ENCODE measurements around the gene C20orf144. TPM values are rescaled to one million over a fixed set of nuclear protein-coding genes. Genes with fewer than 3 reads are reported as not detected.

Gene C20orf144
- total and polyA plus RNA-seq, 5 experiments from 2014 or later: 0.38 to 0.47 TPM; not detected in 3

- H3K27ac Mint-ChIP-seq: peak overlapping the region in 2 of 10 donors; percentile 28 to 31
- no peaks in the 10 kb centered on the region for H3K9me3 Mint-ChIP-seq
- peaks cover 18 to 57% (median 44%) of the 10 kb centered on the region in 4 donors for H3K4me1 Mint-ChIP-seq
- H3K27me3 Mint-ChIP-seq: no peaks in the 10 kb centered on the region
- H3K36me3 Mint-ChIP-seq: peaks cover 0 to 2% (median 0%) of the 10 kb centered on the region in 3 donors
- no peak for ATAC-seq
- no peak for DNase-seq
- POLR2A ChIA-PET: no interaction called here
- peak overlapping the region in 5 of 10 donors; percentile 20 to 81 (median 32) for H3K4me3 Mint-ChIP-seq
Observed at GRCh38 chr20:33676121-33676520, 14.0 kb downstream of the C20orf144 start.

- Mint-ChIP-seq H3K4me3 (peak overlapping the region in 2 of 10 donors; percentile 29 to 30), H3K9me3 (no peaks in the 10 kb centered on the region), H3K27ac (peak overlapping the region in 6 of 10 donors; percentile 28 to 67 (median 38)), H3K4me1 (peaks cover 16 to 58% (median 45%) of the 10 kb centered on the region in 4 donors), H3K36me3 (peaks cover 0 to under 1% (median 0%) of the 10 kb centered on the region in 3 donors), H3K27me3 (no peaks in the 10 kb centered on the region)
- POLR2A ChIA-PET: interaction anchor here (4.4 to 5.6 kb wide), 2 partner anchors 9 to 13 kb away, joined by 21 read pairs; partner anchors contain the start of genes ACTL10 and C20orf144
- DNase-seq: no peak
- no peak for ATAC-seq
Observed at GRCh38 chr20:33676652-33677645, 14.8 kb downstream of the C20orf144 start.

- H3K9me3 Mint-ChIP-seq: no peaks in the 10 kb centered on the region
- peaks cover 12 to 51% (median 36%) of the 10 kb centered on the region in 4 donors for H3K4me1 Mint-ChIP-seq
- peak overlapping the region; percentile 11 to 95 (median 74) for H3K27ac Mint-ChIP-seq
- POLR2A ChIA-PET: interaction anchor here (0.6 to 5.6 kb wide), 4 partner anchors 10 to 214 kb away, joined by 3 to 21 read pairs (median 12); partner anchors contain the start of genes ACTL10 and C20orf144
- H3K4me3 Mint-ChIP-seq: peak overlapping the region in 6 of 10 donors; percentile 36 to 86 (median 62)
- no peaks in the 10 kb centered on the region for H3K27me3 Mint-ChIP-seq
- no peaks in the 10 kb centered on the region for H3K36me3 Mint-ChIP-seq
- DNase-seq: no peak
- no peak for ATAC-seq
Observed at GRCh38 chr20:33677991-33678702, 16.0 kb downstream of the C20orf144 start.

- POLR2A ChIA-PET: interaction anchor here (0.5 to 5.6 kb wide), 8 partner anchors 12 to 190 kb away, joined by 3 to 21 read pairs (median 5); partner anchors contain the start of genes ACTL10, C20orf144, CBFA2T2 and PXMP4
- Mint-ChIP-seq H3K9me3 (no peaks in the 10 kb centered on the region), H3K4me3 (peak overlapping the region in 6 of 10 donors; percentile 23 to 77 (median 62))
Observed at GRCh38 chr20:33679758-33680485, 17.8 kb downstream of the C20orf144 start.

GRCh38 chr20:33680686-33681085 is 18.6 kb downstream of the C20orf144 start:
- no peaks in the 10 kb centered on the region for H3K36me3 Mint-ChIP-seq
- H3K4me1 Mint-ChIP-seq: peaks cover 8 to 41% (median 27%) of the 10 kb centered on the region in 4 donors
- no peaks in the 10 kb centered on the region for H3K9me3 Mint-ChIP-seq
- H3K27me3 Mint-ChIP-seq: no peaks in the 10 kb centered on the region
- peak overlapping the region in 3 of 10 donors; percentile 23 to 66 (median 56) for H3K27ac Mint-ChIP-seq
- POLR2A ChIA-PET: interaction anchor here (4.4 to 5.6 kb wide), 2 partner anchors 13 to 17 kb away, joined by 21 read pairs; partner anchors contain the start of genes ACTL10 and C20orf144
- DNase-seq (no peak), ATAC-seq (no peak)
- H3K4me3 Mint-ChIP-seq: no peak overlapping the region

More at GRCh38 chr20:33679758-33680485, 17.8 kb downstream of the C20orf144 start:
- Mint-ChIP-seq H3K36me3 (no peaks in the 10 kb centered on the region), H3K27ac (peak overlapping the region in 7 of 10 donors; percentile 4 to 93 (median 62)), H3K27me3 (no peaks in the 10 kb centered on the region), H3K4me1 (peaks cover 9 to 43% (median 29%) of the 10 kb centered on the region in 4 donors)
- peak; percentile 53 to 62 for ATAC-seq
- no peak for DNase-seq

- Mint-ChIP-seq H3K36me3 (no peaks in the 10 kb centered on the region), H3K4me1 (peaks cover 8 to 41% (median 24%) of the 10 kb centered on the region in 4 donors), H3K27me3 (no peaks in the 10 kb centered on the region), H3K4me3 (no peak overlapping the region), H3K9me3 (no peaks in the 10 kb centered on the region), H3K27ac (peak overlapping the region in 2 of 10 donors; percentile 31 to 35)
- DNase-seq (no peak), ATAC-seq (no peak)
- POLR2A ChIA-PET: interaction anchor here (0.5 to 5.6 kb wide), 3 partner anchors 14 to 48 kb away, joined by 4 to 21 read pairs (median 21); partner anchors contain the start of genes ACTL10 and C20orf144
Observed at GRCh38 chr20:33681288-33681687, 19.2 kb downstream of the C20orf144 start.

GRCh38 chr20:33681728-33682353 is 19.7 kb downstream of the C20orf144 start:
- peak overlapping the region in 2 of 10 donors; percentile 35 to 64 for H3K27ac Mint-ChIP-seq
- ATAC-seq (no peak), DNase-seq (no peak)
- no peaks in the 10 kb centered on the region for H3K9me3 Mint-ChIP-seq
- no peaks in the 10 kb centered on the region for H3K36me3 Mint-ChIP-seq
- H3K4me1 Mint-ChIP-seq: peaks cover 11 to 45% (median 28%) of the 10 kb centered on the region in 4 donors
- POLR2A ChIA-PET: interaction anchor here (0.5 to 5.6 kb wide), 3 partner anchors 18 to 127 kb away, joined by 4 to 21 read pairs (median 5); partner anchors contain the start of gene C20orf144
- no peak overlapping the region for H3K4me3 Mint-ChIP-seq
- H3K27me3 Mint-ChIP-seq: no peaks in the 10 kb centered on the region

GRCh38 chr20:33684533-33685327 is 22.6 kb downstream of the C20orf144 start:
- no peaks in the 10 kb centered on the region for H3K27me3 Mint-ChIP-seq
- peak overlapping the region; percentile 22 to 76 (median 48) for H3K4me3 Mint-ChIP-seq
- ATAC-seq (no peak), DNase-seq (no peak)
- H3K27ac Mint-ChIP-seq: peak overlapping the region in 1 of 10 donors; percentile 50
- no peaks in the 10 kb centered on the region for H3K9me3 Mint-ChIP-seq
- POLR2A ChIA-PET: interaction anchor here (1.1 to 1.6 kb wide), 4 partner anchors 17 to 47 kb away, joined by 4 to 6 read pairs (median 4); partner anchors contain the start of gene ZNF341
- no peaks in the 10 kb centered on the region for H3K36me3 Mint-ChIP-seq
- peaks cover 16 to 44% (median 31%) of the 10 kb centered on the region in 4 donors for H3K4me1 Mint-ChIP-seq

- Mint-ChIP-seq H3K4me3 (peak overlapping the region; percentile 22 to 76 (median 68)), H3K27me3 (no peaks in the 10 kb centered on the region), H3K27ac (peak overlapping the region in 5 of 10 donors; percentile 14 to 49 (median 28)), H3K4me1 (peaks cover 18 to 48% (median 35%) of the 10 kb centered on the region in 4 donors), H3K9me3 (no peaks in the 10 kb centered on the region), H3K36me3 (no peaks in the 10 kb centered on the region)
- POLR2A ChIA-PET: interaction anchor here (0.6 to 1.1 kb wide), 3 partner anchors 21 to 186 kb away, joined by 3 to 4 read pairs (median 4); partner anchors contain the start of gene ZNF341
- ATAC-seq: peak; percentile 4 to 21
- peak in 1 of 10 donors; percentile 26 for DNase-seq
Observed at GRCh38 chr20:33685328-33686099, 23.4 kb downstream of the C20orf144 start.

Data from naive thymus-derived CD8-positive, alpha-beta T cell (primary cell).